ENCODE data around the gene DEFB119.

DNA sequence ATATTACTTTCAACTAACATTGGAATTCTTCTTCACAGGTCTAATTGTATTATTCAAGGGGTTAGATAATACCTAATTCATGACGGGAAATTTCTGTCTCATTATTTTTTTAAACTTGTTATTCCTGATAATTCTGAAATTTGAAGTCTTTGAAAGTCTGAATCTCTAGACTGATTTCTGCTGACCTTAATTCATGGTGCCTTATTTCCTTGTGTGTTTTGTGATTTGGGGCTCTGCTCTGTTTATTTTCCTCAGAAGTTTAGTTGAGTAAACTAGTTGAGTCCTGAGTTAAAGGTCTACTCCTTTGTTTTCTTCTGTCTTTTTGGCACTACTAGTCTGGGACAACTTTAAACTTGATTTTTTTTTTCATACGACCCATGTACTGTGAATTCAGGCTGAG lies 16.0 kb downstream of the DEFB119 start:
- TF ChIP-seq, protein P1, sequence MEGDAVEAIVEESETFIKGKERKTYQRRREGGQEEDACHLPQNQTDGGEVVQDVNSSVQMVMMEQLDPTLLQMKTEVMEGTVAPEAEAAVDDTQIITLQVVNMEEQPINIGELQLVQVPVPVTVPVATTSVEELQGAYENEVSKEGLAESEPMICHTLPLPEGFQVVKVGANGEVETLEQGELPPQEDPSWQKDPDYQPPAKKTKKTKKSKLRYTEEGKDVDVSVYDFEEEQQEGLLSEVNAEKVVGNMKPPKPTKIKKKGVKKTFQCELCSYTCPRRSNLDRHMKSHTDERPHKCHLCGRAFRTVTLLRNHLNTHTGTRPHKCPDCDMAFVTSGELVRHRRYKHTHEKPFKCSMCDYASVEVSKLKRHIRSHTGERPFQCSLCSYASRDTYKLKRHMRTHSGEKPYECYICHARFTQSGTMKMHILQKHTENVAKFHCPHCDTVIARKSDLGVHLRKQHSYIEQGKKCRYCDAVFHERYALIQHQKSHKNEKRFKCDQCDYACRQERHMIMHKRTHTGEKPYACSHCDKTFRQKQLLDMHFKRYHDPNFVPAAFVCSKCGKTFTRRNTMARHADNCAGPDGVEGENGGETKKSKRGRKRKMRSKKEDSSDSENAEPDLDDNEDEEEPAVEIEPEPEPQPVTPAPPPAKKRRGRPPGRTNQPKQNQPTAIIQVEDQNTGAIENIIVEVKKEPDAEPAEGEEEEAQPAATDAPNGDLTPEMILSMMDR (IDR thresholded peaks at IDR 0.05): no peak
- TF ChIP-seq POLR2A (IDR thresholded peaks at IDR 0.05): no peak

Measured in Peyer's patch (tissue), 4 donors.